ENCODE results near the gene ADAM11.
"Not testable (repeated sequence)": the region's sequence is repeated elsewhere in the genome, so short reads cannot be mapped to it uniquely, and the experiment has no call there.

The ADAM11 gene, protein sequence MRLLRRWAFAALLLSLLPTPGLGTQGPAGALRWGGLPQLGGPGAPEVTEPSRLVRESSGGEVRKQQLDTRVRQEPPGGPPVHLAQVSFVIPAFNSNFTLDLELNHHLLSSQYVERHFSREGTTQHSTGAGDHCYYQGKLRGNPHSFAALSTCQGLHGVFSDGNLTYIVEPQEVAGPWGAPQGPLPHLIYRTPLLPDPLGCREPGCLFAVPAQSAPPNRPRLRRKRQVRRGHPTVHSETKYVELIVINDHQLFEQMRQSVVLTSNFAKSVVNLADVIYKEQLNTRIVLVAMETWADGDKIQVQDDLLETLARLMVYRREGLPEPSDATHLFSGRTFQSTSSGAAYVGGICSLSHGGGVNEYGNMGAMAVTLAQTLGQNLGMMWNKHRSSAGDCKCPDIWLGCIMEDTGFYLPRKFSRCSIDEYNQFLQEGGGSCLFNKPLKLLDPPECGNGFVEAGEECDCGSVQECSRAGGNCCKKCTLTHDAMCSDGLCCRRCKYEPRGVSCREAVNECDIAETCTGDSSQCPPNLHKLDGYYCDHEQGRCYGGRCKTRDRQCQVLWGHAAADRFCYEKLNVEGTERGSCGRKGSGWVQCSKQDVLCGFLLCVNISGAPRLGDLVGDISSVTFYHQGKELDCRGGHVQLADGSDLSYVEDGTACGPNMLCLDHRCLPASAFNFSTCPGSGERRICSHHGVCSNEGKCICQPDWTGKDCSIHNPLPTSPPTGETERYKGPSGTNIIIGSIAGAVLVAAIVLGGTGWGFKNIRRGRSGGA

DNA sequence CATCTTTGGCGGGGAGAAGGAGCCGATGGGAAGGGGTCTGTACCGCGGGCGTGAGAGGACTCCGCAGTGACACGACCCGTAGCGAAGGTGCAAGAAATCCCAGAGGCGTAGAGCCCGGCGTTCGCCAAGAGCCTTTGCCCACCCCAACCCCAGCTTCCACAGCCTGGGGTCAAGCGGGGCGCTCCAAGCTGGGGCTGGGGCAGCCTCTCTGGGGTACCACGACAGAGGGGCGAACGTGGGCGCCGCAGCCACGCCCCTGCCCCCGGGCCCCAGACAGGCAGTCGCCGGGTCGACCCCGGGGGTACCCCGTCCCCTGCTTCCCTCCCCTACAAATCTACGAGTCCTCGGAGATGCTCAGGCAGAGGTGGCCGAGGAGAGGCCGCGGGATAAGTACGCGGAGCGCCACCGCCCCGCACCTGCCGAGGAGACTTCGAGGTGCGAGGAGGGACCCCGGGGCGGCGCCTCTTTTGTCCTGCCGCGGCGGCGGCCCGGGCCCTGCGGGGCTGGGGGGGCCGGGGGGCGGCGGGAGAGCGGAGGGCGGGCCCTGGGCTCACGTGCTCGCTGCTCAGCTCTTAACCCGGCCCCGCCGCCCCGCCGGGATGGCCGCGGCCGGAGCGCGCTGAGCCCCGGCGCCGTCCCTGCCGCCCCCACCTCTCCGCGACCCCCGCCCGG, at the start of gene ADAM11:
Gene ADAM11, plus strand, starts transcription at position 575 of the 672 bp plus-strand sequence. CDS start 212 bp downstream, outside the sequence.
- DNase-seq (ENCODE audit: extremely low read depth in 1 of 2, low read depth in 1 of 2) = no peak

DNA sequence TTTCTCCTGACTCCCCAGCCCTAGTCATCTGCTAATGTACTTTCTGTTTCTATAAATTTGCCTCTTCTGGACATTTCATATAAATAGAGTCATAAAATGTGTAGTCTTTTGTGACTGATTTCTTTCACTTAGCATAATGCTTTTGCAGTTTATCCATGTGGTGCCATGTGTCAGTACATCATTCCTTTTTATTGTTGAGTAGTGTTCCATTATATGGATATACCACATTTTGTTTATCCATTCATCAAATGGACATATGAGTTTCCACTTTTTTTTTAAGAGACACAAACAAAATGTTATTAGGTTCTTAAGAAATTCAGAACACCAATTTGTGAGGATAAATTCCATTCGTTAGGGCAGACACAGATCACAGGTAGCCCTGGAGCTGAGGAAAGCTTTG, 39.3 kb upstream of the ADAM11 start:
- DNase-seq (ENCODE audit: extremely low read depth in 1 of 2, low read depth in 1 of 2) = no peak

DNA sequence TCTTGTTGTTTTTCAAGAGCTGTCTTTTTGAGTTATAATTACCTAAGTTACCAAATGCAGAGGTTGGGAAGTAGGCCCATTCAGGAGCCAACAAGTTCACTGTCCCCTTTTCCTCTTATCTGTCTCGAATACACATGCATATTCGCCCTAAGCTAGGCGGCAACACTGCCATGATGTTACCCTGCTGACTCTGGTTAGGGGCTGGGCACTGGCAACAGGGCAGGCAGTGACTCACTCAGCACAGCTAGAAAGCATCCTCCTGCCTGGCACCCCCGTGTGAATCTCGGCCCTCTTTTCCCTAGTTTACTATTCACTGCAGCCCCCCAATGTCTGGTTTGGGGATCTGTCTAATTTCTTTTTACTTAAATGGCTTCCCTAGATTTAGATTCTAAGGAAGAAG, 36.5 kb upstream of the ADAM11 start:
- DNase-seq (ENCODE audit: extremely low read depth in 1 of 2, low read depth in 1 of 2) = no peak

DNA sequence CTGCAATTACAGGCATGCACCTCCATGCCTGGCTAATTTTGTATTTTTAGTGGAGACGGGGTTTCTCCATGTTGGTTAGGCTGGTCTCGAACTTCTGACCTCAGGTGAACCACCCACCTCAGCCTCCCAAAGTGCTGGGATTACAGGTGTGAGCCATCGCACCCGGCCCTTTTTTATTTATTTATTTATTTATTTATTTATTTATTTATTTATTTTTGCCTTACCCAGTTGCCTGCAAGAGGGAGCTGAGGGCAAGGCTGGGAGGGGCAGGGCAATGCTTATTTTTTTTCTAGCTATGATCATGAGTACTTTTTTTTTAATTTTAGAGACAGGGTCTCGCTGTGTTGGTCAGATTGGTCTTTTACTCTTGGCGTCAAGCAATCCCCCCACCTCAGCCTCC, 32.7 kb upstream of the ADAM11 start:
- not testable (repeated sequence) for DNase-seq (ENCODE audit: extremely low read depth in 1 of 2, low read depth in 1 of 2)

DNA sequence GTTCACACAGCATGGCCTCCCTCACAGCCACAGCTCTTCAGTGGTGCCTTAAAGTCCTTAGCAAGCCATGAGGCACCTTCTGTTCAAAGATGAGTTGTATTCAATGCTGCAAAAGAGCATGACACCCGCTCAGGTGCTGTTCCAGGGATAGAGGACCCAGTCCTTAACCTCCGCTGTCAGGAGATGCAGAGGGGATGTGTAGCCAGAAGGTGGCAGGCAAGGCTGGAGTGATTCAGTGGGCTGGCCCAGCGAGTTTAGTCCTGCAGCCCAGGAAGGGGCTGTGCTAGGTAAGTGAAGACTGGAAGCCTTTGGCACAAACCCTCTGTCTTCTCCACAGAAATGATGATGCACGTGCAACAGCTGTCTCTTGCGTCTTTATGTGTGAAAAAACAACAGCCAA, 25.0 kb upstream of the ADAM11 start:
- no peak for DNase-seq (ENCODE audit: extremely low read depth in 1 of 2, low read depth in 1 of 2)

DNA sequence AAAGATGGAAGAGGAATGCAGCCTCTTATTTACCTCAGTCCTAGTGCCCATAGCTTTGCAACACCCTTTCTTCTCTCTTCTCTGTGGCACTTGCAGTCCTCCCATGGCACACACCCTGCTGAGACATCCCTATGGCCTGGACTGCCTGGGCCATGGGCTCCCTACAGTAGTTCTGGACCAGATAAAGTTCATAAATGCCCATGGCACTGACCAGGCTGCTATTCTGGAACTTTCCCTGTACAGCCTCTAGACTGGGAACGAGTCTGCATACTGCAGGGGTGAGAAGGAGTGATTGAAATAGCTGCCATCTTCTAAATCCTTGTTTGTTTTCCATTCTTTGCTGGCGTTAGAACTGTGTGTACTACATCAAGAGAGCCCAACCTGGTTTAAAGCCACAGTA, 24.5 kb upstream of the ADAM11 start:
- no peak for DNase-seq (ENCODE audit: extremely low read depth in 1 of 2, low read depth in 1 of 2)

DNA sequence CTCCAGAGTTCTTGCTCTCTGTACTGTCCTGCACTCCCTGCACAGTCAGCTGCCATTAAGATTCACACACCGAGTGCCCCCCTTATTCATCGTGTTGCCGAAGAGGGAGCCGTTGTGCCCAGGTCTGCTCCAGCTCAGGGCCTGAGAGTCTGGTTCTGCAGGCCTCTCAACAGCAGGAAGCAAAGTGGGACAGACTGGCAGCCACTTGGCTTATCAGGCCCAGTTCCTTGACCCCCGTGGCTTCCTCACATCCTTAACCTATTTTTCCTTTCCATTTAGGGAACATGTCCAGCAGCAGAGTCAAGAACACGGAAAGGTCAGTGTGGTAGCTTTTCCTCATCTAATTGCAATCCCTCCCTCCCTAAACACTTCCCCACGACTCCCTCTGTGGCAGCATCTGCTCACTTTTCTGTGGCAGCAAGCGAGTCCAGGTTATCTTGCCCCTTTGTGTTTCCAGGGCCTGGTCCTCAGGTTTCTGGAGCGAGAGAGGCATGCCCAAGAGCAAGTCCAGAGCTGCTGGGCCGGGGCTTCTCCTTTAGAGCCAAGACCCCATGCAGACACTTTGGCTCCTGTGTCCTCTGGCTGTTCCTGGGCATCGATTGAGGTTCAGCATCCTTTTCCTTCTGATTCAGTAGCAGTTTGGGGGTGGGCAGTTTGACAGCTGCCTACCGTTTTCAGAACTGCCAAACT, 22.1 kb upstream of the ADAM11 start:
- DNase-seq (ENCODE audit: extremely low read depth in 1 of 2, low read depth in 1 of 2) = no peak

DNA sequence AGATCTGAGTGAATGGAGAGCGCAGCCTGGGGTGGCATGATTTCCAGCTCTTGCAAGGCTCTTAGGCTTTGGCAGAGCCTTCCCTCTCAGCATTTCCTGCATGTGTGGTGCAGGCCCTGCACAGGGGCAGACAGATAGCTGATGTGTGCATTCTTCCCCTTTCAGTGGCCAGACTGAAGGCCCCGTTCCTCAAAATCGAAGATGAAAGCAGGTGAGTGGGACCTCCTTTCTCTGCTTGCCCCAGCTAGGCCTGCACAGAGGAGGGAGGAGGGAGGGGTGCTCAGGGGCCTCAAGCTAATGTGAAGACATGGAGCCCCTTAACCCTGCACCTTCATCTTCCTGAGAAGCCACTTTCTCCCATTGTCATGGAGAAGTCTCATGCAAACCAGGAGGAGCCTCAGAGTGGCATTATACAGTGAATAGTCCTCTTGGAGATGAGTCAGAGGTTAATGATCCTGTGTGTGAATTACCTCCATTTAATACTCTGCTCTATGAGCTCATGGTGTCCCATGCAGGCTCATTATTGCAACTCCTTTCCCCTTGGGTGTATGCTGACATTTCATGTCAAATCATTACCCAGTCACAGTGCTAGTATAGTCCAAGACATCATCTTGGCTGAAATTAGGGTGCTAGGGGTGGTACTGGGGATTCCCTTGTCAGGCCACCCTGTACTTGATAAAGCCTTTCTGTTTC, 20.4 kb upstream of the ADAM11 start:
- no peak for DNase-seq (ENCODE audit: extremely low read depth in 1 of 2, low read depth in 1 of 2)

DNA sequence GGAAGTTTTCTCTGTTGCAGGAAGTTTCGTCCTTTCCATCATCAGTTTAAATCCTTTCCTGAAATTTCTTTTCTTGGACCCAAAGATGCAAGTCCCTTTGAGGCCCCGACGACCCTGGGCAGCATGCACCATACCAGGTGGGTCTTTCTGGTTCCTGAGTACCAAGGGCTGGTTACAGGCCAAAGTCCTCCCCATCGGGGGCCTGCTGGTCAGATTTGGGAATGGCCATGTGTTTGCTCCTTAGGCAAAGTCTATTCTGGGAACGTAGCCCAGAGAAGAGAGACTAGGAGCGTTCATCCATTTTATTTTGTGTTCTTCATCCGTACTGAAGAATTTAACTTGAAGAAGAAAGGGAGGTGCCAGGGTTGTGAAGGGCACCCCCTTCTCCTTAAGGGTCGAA, 17.5 kb upstream of the ADAM11 start:
- no peak for DNase-seq (ENCODE audit: extremely low read depth in 1 of 2, low read depth in 1 of 2)

DNA sequence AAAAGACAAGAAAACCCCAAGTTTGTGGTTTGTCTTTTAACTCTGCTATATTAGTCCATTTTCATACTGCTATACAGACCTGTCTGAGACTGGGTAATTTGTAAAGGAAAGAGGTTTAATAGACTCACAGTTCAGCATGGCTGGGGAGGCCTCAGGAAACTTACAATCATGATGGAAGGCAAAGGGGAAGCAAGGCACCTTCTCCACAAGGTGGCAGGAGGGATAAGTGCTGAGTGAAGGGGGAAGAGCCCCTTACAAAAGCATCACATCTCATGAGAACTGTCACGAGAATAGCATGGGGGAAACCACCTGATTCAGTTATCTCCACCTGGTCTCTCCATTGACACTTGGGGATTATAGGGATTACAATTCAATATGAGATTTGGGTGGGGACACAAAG, 13.5 kb upstream of the ADAM11 start:
- no peak for DNase-seq (ENCODE audit: extremely low read depth in 1 of 2, low read depth in 1 of 2)

DNA sequence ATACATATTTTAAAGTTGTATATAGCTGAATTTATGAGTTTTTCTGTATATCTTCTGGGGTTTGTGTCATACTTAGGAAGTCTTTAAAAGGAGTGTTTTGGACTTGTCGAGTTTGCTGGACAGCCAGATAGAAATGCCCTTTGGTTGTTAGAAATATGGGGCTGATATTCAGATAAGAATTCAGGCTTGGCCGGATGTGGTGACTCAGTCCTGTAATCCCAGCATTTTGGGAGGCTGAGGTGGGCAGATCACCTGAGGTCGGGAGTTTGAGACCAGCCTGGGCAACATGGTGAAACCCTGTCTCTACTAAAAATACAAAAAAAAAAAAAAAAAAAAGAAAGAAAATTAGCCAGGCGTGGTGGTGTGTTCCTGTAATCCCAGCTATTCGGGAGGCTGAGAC, 13.1 kb upstream of the ADAM11 start:
- not testable (repeated sequence) for DNase-seq (ENCODE audit: extremely low read depth in 1 of 2, low read depth in 1 of 2)

DNA sequence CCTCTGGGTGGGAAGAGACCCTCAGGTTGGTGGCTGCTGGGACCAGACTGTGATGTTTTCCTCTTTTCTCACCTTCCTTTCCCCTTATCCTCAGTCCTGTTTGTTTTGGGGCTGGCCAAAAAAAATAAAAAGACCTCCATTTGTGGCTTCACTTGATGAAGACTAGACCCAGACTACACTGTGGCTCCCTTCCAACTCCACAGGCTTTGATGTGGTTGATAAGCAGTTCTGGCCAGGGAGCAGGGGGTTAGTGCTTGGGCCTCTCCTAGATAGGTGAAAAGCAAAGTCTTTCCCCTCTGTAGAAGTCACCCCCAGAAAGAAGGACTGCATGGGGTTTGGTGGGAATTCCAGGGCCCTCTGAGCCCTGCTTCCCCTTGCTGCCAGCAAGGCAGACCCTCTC, 11.2 kb upstream of the ADAM11 start:
- no peak for DNase-seq (ENCODE audit: extremely low read depth in 1 of 2, low read depth in 1 of 2)

DNA sequence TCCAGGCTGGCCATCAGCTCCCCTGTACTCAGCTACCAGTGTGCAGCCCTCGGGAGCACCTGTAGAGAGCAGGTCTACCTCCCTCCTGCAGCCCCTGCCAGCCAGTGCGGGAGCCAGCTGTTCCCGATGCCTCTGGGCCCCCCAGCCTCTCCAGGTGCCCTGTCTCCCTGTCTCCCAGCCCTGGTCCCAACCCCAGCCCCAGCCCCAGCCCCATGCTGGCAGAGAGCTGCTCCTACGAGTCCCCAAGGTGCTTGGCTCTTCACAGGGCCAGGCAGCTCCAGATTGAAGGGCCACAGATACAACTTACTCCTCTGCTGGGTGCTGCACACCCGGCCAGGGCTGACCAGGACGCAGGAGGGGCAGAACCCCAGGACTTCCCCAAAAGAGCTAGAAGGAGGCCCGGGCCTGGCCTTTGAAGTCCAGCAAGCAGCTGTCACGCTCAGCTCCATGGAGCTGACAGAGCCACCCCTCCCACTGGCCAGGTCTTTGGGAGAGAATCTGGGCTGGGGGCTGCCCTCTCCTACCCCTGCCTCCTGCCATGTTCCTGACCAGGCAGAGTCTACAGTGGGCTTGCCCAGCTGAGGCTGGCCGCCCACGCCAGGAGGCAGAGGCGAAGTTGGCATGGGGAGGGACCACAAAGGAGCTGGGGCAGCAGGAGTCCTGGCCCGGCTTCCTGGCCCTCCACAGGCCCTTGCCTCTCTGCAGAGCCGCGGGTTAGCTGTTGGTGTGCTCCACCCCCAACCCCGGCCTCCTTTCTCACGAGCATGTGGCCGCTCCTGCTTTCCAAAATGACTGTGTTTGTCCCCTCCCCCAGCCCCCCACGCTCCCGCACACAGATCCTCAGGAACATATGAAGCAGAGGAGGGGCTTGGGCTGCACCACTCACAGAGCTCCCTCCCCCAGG, 9.5 kb upstream of the ADAM11 start:
- DNase-seq (ENCODE audit: extremely low read depth in 1 of 2, low read depth in 1 of 2) = no peak

DNA sequence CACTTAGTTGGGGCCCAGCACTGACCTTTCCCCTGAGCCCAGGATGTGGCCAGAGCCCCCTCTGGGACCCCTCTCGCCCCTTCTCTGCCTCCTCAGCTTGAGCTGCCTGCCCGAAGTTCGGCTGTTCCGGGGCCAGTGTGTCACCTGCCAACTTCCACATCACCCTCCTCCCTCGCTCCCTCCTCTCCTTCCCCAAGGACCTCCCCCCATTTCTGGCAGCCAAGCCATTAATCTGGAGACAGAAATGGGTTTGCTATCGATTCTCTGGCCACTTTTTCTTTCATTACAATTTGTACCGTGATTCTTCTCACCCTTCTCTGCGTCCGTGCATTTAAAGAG, 8.8 kb upstream of the ADAM11 start:
- no peak for DNase-seq (ENCODE audit: extremely low read depth in 1 of 2, low read depth in 1 of 2)

DNA sequence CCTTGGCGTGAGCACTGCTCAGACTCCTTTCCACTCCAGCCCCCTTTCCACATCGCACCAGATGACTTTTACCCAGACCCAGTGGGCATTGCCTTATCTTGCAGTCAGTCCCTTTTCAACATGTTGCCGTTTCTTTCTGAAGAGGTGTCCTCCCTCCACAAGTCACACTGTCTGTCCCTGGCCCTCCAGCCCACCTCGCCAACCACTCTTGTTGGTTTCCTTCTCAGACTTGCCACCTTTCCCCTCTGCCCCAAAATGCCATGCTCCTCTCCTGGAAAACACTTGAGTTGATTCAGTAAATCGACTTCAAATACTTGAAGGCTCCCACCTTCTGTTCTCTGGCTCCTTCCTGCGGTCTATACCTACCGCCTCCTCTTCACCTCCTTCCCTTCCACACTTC, 7.5 kb upstream of the ADAM11 start:
- DNase-seq (ENCODE audit: extremely low read depth in 1 of 2, low read depth in 1 of 2) = no peak

DNA sequence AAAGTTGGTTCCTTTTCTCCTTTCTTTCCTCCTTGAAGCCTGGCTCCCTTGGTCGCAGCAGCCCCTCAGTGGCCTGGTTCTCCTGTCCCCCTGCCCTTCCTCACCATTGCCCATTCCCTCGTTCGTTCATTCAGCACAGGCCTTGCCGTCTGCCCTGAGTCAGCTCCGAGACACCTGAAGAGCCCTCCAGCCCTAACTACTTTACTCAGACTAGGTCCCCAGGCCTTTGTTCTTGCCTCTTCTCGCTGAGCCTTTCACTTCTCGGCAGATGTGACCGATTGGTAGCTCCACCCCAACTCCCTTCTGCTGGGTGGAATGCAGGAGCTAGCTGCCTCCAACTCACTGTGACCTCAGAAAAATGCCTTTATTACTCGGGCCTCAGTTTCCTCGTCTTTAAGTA, 7.0 kb upstream of the ADAM11 start:
- no peak for DNase-seq (ENCODE audit: extremely low read depth in 1 of 2, low read depth in 1 of 2)

DNA sequence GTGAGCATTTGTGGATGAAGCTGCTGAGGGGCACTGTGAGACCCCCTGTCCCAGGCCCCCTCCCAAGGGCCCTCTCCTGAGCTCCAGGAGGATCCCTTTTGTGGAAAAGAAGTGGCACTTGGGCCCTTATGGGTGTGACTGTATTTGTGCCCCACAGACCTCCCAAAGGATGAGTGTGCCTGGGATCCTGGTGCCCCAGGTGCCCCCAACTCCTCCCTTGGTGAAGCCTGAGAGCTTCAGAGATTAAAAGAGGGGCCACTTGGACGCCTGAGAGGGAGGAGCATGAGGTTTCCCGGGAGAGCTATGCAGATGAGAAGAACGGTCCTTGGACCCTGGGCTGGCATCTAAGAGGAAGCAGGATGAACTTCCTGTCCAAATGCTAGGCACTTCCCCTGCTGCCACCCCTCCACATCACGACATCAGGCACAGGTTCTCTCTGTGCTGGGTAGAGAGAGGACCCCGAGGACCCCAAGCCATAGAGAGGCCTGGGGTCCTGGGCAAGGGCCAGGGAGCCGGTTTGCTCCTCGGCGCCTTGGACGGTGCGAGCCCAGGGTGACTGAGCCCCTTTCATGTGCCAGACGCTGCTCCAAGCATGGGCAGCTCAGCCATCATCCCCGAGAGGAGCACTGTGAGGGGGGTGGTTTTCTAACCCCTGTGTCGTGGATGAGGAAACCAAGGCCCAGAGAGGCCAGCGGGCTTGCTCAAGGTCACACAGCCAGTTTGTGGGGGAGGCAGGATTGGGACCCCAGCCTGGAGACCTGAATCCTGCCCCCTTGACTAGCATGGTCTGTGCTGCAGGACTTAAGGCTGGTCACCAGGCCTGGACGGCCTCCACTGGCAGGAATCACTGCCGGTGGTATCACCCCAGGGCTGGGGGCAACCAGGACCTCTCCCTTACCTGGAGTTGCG, 5.6 kb upstream of the ADAM11 start:
- DNase-seq (ENCODE audit: extremely low read depth in 1 of 2, low read depth in 1 of 2) = no peak

DNA sequence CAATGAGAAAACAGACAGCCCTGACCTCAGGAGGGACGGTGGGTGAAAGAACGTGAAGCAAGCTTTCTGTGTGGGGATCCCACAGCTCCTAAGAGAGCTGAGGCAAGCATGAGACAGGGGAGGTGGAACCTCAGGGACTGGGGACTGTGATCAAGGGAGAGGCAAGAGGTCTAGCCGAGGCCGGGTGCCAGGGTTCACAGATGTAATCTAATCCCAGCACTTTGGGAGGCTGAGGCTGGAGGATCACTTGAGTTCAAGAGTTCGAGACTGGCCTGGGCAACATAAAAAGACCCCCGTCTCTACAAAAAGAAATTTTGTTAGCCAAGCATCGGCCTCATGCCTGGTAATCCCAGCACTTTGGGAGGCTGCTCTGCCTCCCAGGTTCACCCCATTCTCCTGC, 4.5 kb upstream of the ADAM11 start:
- DNase-seq (ENCODE audit: extremely low read depth in 1 of 2, low read depth in 1 of 2) = no peak

DNA sequence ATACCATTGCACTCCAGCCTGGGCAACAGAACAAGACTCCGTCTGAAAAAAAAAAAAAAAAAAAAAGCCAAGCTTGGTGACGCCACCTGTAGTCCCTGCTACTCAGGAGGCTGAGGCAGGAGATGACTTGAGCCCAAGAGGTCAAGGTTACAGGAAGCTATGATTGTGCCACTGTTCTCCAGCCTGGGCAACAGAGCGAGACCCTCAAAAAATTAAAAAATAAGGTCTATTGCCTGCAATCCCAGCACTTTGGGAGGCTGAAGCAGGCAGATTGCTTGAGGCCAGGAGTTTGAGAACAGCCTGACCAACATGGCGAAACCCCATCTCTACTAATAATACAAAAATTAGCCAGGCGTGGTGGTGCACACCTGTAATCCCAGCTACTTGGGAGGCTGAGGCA, 3.6 kb upstream of the ADAM11 start:
- not testable (repeated sequence) for DNase-seq (ENCODE audit: extremely low read depth in 1 of 2, low read depth in 1 of 2)
